Measurements from ENCODE around the gene CACNA2D2. TPM values are rescaled to one million over a fixed set of nuclear protein-coding genes. Genes with fewer than 3 reads are reported as not detected.

Gene CACNA2D2
- total and polyA plus RNA-seq, 2 of the 8 experiments (the other 6 are each of a cell fraction or from before 2014, with no cell fraction given) = 14.1 to 25.0 TPM

DNA sequence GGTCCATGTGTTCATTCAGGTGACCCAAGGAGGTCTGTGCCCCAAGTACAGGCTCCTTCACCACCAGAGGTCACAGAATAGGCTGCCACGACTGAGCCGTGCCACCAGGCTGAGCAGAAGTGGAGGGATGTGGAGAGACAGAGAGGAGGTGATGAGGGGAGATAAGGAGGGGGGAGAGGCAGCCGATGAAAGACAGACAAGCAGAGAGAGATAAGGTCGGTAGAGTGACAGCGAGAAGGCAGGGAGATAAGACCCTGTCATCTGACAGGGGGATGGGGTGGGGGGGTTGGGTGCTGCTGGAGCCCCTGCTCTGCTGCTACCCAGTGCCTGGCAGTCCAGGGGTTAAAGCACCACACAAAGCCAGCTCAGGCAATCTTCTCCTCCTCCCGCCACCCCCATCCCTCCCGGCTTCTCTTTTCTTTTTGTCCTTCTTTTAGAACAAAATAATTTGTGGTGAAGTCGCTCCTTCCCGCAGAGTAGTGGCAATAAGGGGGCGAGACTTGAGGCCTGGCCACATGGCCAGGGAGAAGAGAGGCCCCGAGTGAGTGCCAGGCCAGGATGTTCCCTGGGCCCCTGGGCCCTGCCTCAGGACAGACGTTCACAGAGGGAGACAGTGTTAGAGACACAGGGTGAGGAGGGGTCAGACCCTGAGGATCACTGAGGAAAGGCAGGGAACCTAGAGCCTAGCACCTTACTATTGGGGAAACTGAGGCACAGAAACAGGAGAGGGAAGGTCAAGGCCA lies 67.9 kb downstream of the CACNA2D2 start:
- Histone ChIP-seq H2BK120ac (replicated peaks; ENCODE audit: low read depth, low read length) (no peak overlapping the region), H3K4me1 (replicated peaks in 1 of 4; ENCODE audit: control insufficient read depth in 3 of 4, insufficient read depth in 4 of 4, low read length in 3 of 4) (peaks cover 0 to 4% (median 1%) of the 10 kb centered on the region in 4 experiments; a peak in 3 of 7 replicates), H3K23me2 (ENCODE audit: low read depth, low read length) (no peaks in the 10 kb centered on the region), H3K56ac (replicated peaks; ENCODE audit: insufficient read length, low read depth, low read length) (no peak overlapping the region), H3K79me2 (ENCODE audit: control insufficient read depth in 1 of 2, insufficient read depth in 2 of 2, low read length in 2 of 2) (no peaks in the 10 kb centered on the region), H2BK20ac (ENCODE audit: low read length) (no peak overlapping the region), H3K27ac (ENCODE audit: low read depth, low read length) (no peak overlapping the region), H4K91ac (replicated peaks; ENCODE audit: insufficient read length, low read length) (no peak overlapping the region), H3K18ac (ENCODE audit: extremely low read depth, low read length) (no peak overlapping the region), H4K20me1 (replicated peaks in 1 of 2; ENCODE audit: control insufficient read depth in 1 of 2, insufficient read depth in 2 of 2, low read length in 2 of 2) (peaks cover 3 to 9% of the 10 kb centered on the region in 2 experiments), H3K9me3 (ENCODE audit: insufficient read depth in 2 of 2, low read depth in 1 of 2, low read length in 1 of 2) (no peaks in the 10 kb centered on the region), H3K4ac (replicated peaks; ENCODE audit: insufficient read length, low read depth, low read length) (no peak overlapping the region), H3K4me2 (ENCODE audit: insufficient read depth in 1 of 2, low read depth in 2 of 2, low read length in 2 of 2) (no peak overlapping the region), H3K27me3 (replicated peaks in 1 of 4; ENCODE audit: control insufficient read depth in 3 of 4, extremely low read depth in 1 of 4, insufficient read depth in 3 of 4, low read length in 3 of 4) (no peaks in the 10 kb centered on the region), H3K9ac (replicated peaks in 1 of 4; ENCODE audit: extremely low read depth in 1 of 4, low read depth in 3 of 4, low read length in 3 of 4) (no peak overlapping the region), H3K23ac (ENCODE audit: insufficient read length) (no peak overlapping the region), H4K8ac (ENCODE audit: extremely low read depth, insufficient read depth, low read length) (peak overlapping the region; percentile 35; the same call in 1 of the 2 replicates), H2AFZ (ENCODE audit: low read length) (no peak overlapping the region), H2BK15ac (ENCODE audit: low read length) (no peak overlapping the region), H3K14ac (ENCODE audit: insufficient read length) (no peak overlapping the region), H3K36me3 (ENCODE audit: control insufficient read depth in 2 of 4, insufficient read depth in 4 of 4, low read length in 3 of 4) (no peaks in the 10 kb centered on the region), H2BK12ac (ENCODE audit: low read depth, low read length) (no peak overlapping the region), H3K79me1 (ENCODE audit: low read depth, low read length) (no peaks in the 10 kb centered on the region), H2AK5ac (ENCODE audit: low read depth, low read length) (no peak overlapping the region), H3K4me3 (ENCODE audit: extremely low read depth in 1 of 4, insufficient read depth in 2 of 4, low read depth in 3 of 4, low read length in 4 of 4) (no peak overlapping the region), H4K5ac (ENCODE audit: insufficient read length, low read depth, low read length) (no peak overlapping the region), H2BK5ac (ENCODE audit: low read depth, low read length) (no peak overlapping the region; the same call in 1 of the 2 replicates)
- FAIRE-seq (no peak), DNase-seq (ENCODE audit: low read depth in 1 of 2, low spot score in 2 of 2) (no peak)
- ChIA-PET CTCF (ENCODE audit: partially characterized antibody) (interaction anchor here (1.1 to 23.2 kb wide), 17 partner anchors 8 to 137 kb away, joined by 4 to 473 read pairs (median 25); partner anchors contain the start of genes CACNA2D2 and HEMK1), POLR2A (ENCODE audit: partially characterized antibody) (interaction anchor here (0.6 kb wide), 1 partner anchor 102 kb away, joined by 3 read pairs; no protein-coding TSS in a partner anchor)
- 84% methylated on average over 10 of the region's 12 CpGs; no CpG with 5 or more reads in 1 of the 2 experiments for WGBS, 2 experiments (ENCODE audit: extremely low coverage in 1 of 2, insufficient coverage in 1 of 2, insufficient read length in 1 of 2, insufficient replicate concordance in 2 of 2, low coverage in 1 of 2, low lambda C conversion rate in 2 of 2, missing lambda C conversion rate in 1 of 2)

All from H1 (cell line).